Measurements from ENCODE around the gene TMA7.
A peak's percentile ranks its signal among the peaks of the same experiment; 100 is the strongest.

The TMA7 gene

GRCh38 chr3:48475188-48475587, 35.1 kb downstream of the TMA7 start:
- Histone ChIP-seq H3K9me2 (replicated peaks; ENCODE audit: low read depth, low read length) (no peaks in the 10 kb centered on the region), H4K20me1 (ENCODE audit: insufficient read depth, low read length, poor library complexity, severe bottlenecking) (peaks cover 2% of the 10 kb centered on the region), H3K9me3 (ENCODE audit: insufficient read depth, low read depth, low read length) (no peaks in the 10 kb centered on the region), H3K4me1 (ENCODE audit: insufficient read depth, low read length, poor library complexity, severe bottlenecking) (peaks cover 33% of the 10 kb centered on the region), H3K36me3 (ENCODE audit: insufficient read depth, low read length) (no peaks in the 10 kb centered on the region), H3K4me2 (ENCODE audit: low read depth, low read length, poor library complexity, severe bottlenecking) (no peak overlapping the region), H3K4me3 (ENCODE audit: low read length, poor library complexity, severe bottlenecking) (no peak overlapping the region), H3K79me2 (ENCODE audit: insufficient read depth, low read length) (peaks cover 24% of the 10 kb centered on the region), H2AFZ (ENCODE audit: low read length) (no peak overlapping the region), H3F3A (ENCODE audit: low read depth) (no peaks in the 10 kb centered on the region), H3K27me3 (ENCODE audit: insufficient read depth, low read length, poor library complexity, severe bottlenecking) (no peaks in the 10 kb centered on the region), H3K9ac (ENCODE audit: low read depth, low read length, poor library complexity, severe bottlenecking) (no peak overlapping the region)
- TF ChIP-seq EZH2phosphoT487 (IDR thresholded peaks at IDR 0.05; ENCODE audit: borderline replicate concordance) (no peak), CTCF (conservative IDR thresholded peaks at IDR 0.05; ENCODE audit: low read length) (no peak)

GRCh38 chr3:48476426-48477053, 36.5 kb downstream of the TMA7 start:
- H3K9me2 ChIP-seq (replicated peaks; ENCODE audit: low read depth, low read length): no peaks in the 10 kb centered on the region
- H3K9ac ChIP-seq (ENCODE audit: low read depth, low read length, poor library complexity, severe bottlenecking): no peak overlapping the region
- H3F3A ChIP-seq (ENCODE audit: low read depth): no peaks in the 10 kb centered on the region
- H3K9me3 ChIP-seq (ENCODE audit: insufficient read depth, low read depth, low read length): no peaks in the 10 kb centered on the region
- no peak overlapping the region for H3K4me2 ChIP-seq (ENCODE audit: low read depth, low read length, poor library complexity, severe bottlenecking)
- H3K4me1 ChIP-seq (ENCODE audit: insufficient read depth, low read length, poor library complexity, severe bottlenecking): peaks cover 24% of the 10 kb centered on the region
- H2AFZ ChIP-seq (ENCODE audit: low read length): no peak overlapping the region
- peaks cover 11% of the 10 kb centered on the region; the same call in 1 of the 2 replicates for H3K79me2 ChIP-seq (ENCODE audit: insufficient read depth, low read length)
- TF ChIP-seq EZH2phosphoT487 (IDR thresholded peaks at IDR 0.05; ENCODE audit: borderline replicate concordance): no peak
- no peaks in the 10 kb centered on the region for H3K36me3 ChIP-seq (ENCODE audit: insufficient read depth, low read length)
- H3K4me3 ChIP-seq (ENCODE audit: low read length, poor library complexity, severe bottlenecking): no peak overlapping the region
- H4K20me1 ChIP-seq (ENCODE audit: insufficient read depth, low read length, poor library complexity, severe bottlenecking): no peaks in the 10 kb centered on the region
- no peaks in the 10 kb centered on the region for H3K27me3 ChIP-seq (ENCODE audit: insufficient read depth, low read length, poor library complexity, severe bottlenecking)

- H3K4me2 ChIP-seq (ENCODE audit: low read depth, low read length, poor library complexity, severe bottlenecking): peak overlapping the region; percentile 63
- H3K79me2 ChIP-seq (ENCODE audit: insufficient read depth, low read length): no peaks in the 10 kb centered on the region
- H3K9ac ChIP-seq (ENCODE audit: low read depth, low read length, poor library complexity, severe bottlenecking): peak overlapping the region; percentile 43
- H3K9me3 ChIP-seq (ENCODE audit: insufficient read depth, low read depth, low read length): no peaks in the 10 kb centered on the region
- no peaks in the 10 kb centered on the region for H3K36me3 ChIP-seq (ENCODE audit: insufficient read depth, low read length)
- no peaks in the 10 kb centered on the region for H3F3A ChIP-seq (ENCODE audit: low read depth)
- no peak overlapping the region for H2AFZ ChIP-seq (ENCODE audit: low read length)
- H3K4me1 ChIP-seq (ENCODE audit: insufficient read depth, low read length, poor library complexity, severe bottlenecking): peaks cover 24% of the 10 kb centered on the region
- H4K20me1 ChIP-seq (ENCODE audit: insufficient read depth, low read length, poor library complexity, severe bottlenecking): no peaks in the 10 kb centered on the region
- H3K4me3 ChIP-seq (ENCODE audit: low read length, poor library complexity, severe bottlenecking): peak overlapping the region; percentile 60
- TF ChIP-seq EZH2phosphoT487 (IDR thresholded peaks at IDR 0.05; ENCODE audit: borderline replicate concordance): no peak
- no peak for TF ChIP-seq CTCF (conservative IDR thresholded peaks at IDR 0.05; ENCODE audit: low read length)
- no peaks in the 10 kb centered on the region for H3K27me3 ChIP-seq (ENCODE audit: insufficient read depth, low read length, poor library complexity, severe bottlenecking)
- H3K9me2 ChIP-seq (replicated peaks; ENCODE audit: low read depth, low read length): no peaks in the 10 kb centered on the region
These were observed 38.0 kb downstream of the TMA7 start for GRCh38 chr3:48477959-48478520.
